Measurements from ENCODE around the gene PPP2R3A.

DNA sequence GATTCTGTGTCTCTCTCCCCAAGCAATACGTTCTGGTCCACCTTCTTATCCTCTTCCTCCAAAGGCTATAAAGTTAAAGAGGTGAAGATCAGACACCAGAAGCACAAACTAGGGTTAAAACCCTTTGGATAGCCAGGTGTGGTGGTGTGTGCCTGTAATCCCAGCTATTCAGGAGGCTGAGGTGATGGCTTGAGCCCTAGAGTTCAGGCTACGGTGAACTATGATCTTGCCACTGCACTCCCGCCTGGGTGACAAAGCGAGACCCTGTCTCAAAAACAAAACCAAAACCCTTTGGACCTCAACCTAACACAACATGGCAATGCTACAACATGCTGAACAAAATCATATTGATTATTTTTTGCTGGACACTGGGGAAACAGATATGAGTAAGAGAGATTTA lies 187.4 kb downstream of the PPP2R3A start:
- TF ChIP-seq POLR2A (IDR thresholded peaks at IDR 0.05; ENCODE audit: extremely low read depth, insufficient read length), result no peak
- no peak for TF ChIP-seq CTCF (IDR thresholded peaks at IDR 0.05; ENCODE audit: low read depth, low read length)
- TF ChIP-seq MYC (IDR thresholded peaks at IDR 0.05; ENCODE audit: low read depth, low read length), result no peak
- TF ChIP-seq MAX (IDR thresholded peaks at IDR 0.05; ENCODE audit: low read depth, low read length), result no peak
